WTC11 (cell line): ENCODE measurements around the gene DUSP1. TPM values are rescaled to one million over a fixed set of nuclear protein-coding genes. Genes with fewer than 3 reads are reported as not detected.

Source experiments
- ATAC-seq: fragments of 200-7000 bp; cut with Tn5 transposase; 2 replicates; pipeline ENCODE4 v1.10.0; 2021; ENCODE audit warnings: mild to moderate bottlenecking, moderate library complexity
- CTCF ChIA-PET: fragments of 300-600 bp; sonication (Branson Sonifier 250); formaldehyde crosslinking; loops from one replicate; lab custom pipeline; 2021; ENCODE audit warnings: antibody characterized with exemption; lab: Charles Lee
- POLR2A ChIA-PET: fragments of 350-600 bp; sonication (Branson Sonifier 250); formaldehyde crosslinking; loops from one replicate; lab custom pipeline; 2021; ENCODE audit warnings: antibody characterized with exemption; lab: Charles Lee
- DNase-seq: peaks from one replicate; pipeline ENCODE4 v3.0.0; 2021; ENCODE audit warnings: low spot score
- H3K27ac Mint-ChIP-seq: 2 replicates; pipeline ENCODE4 v1.8.0; 2021; ENCODE audit warnings: mixed read lengths
- H3K27me3 Mint-ChIP-seq: 2 replicates; pipeline ENCODE4 v1.8.0; 2021; ENCODE audit warnings: low read depth, mild to moderate bottlenecking, moderate library complexity, mixed read lengths
- H3K36me3 Mint-ChIP-seq: 2 replicates; pipeline ENCODE4 v1.8.0; 2021; ENCODE audit warnings: mixed read lengths
- H3K4me1 Mint-ChIP-seq: 2 replicates; pipeline ENCODE4 v1.8.0; 2022; ENCODE audit warnings: mixed read lengths
- H3K4me3 Mint-ChIP-seq: 2 replicates; pipeline ENCODE4 v1.8.0; 2021; ENCODE audit warnings: mild to moderate bottlenecking, moderate library complexity, mixed read lengths
- H3K9me3 Mint-ChIP-seq: 2 replicates; pipeline ENCODE4 v1.8.0; 2021; ENCODE audit warnings: mixed read lengths
- JUN ChIP-seq: sonication (generic); formaldehyde crosslinking; IDR thresholded peaks from 2 replicates; pipeline ENCODE4 v1.8.0; 2023; ENCODE audit warnings: mild to moderate bottlenecking, missing genetic modification reagents
- KAT7 ChIP-seq: sonication (generic); formaldehyde crosslinking; IDR thresholded peaks from 2 replicates; pipeline ENCODE4 v1.8.1; 2023; ENCODE audit warnings: missing genetic modification reagents, mild to moderate bottlenecking, borderline replicate concordance
- NR1H2 ChIP-seq: sonication (generic); formaldehyde crosslinking; IDR thresholded peaks from 2 replicates; pipeline ENCODE4 v1.9.0; 2021; ENCODE audit warnings: mild to moderate bottlenecking, moderate library complexity, missing genetic modification reagents
- NR2C2 ChIP-seq: sonication (generic); formaldehyde crosslinking; IDR thresholded peaks from 2 replicates; pipeline ENCODE4 v1.8.0; 2022; ENCODE audit warnings: mild to moderate bottlenecking, missing genetic modification reagents
- ZNF219 ChIP-seq: sonication (generic); formaldehyde crosslinking; IDR thresholded peaks from 2 replicates; pipeline ENCODE4 v1.8.0; 2023; ENCODE audit warnings: missing genetic modification reagents, mild to moderate bottlenecking, borderline replicate concordance
- ZNF232 ChIP-seq: sonication (generic); formaldehyde crosslinking; IDR thresholded peaks from 2 replicates; pipeline ENCODE4 v1.8.0; 2022; ENCODE audit warnings: mild to moderate bottlenecking, missing genetic modification reagents
- ZNF396 ChIP-seq: fragments of 250-450 bp; sonication (Bioruptor Pico); IDR thresholded peaks from 2 replicates; pipeline ENCODE4 v1.8.0; 2021; ENCODE audit warnings: mild to moderate bottlenecking, moderate library complexity, borderline replicate concordance
- ZNF416 ChIP-seq: fragments of 250-450 bp; sonication (Bioruptor Pico); IDR thresholded peaks from 2 replicates; pipeline ENCODE4 v1.9.0; 2021; ENCODE audit warnings: mild to moderate bottlenecking, inconsistent platforms
- total RNA-seq: library from RNA; stranded (reverse); gene quantifications from 3 replicates; pipeline ENCODE4 v1.2.3, GENCODE V29; 2021
- TF ChIP-seq, protein P1 (sequence below): fragments of 250-450 bp; sonication (Bioruptor Pico); conservative IDR thresholded peaks from 2 replicates; pipeline ENCODE4 v1.9.0; 2021; ENCODE audit warnings: mild to moderate bottlenecking
- TF ChIP-seq, protein P2 (sequence below): sonication (generic); formaldehyde crosslinking; conservative IDR thresholded peaks from 2 replicates; pipeline ENCODE4 v1.8.1; 2023; ENCODE audit warnings: mild to moderate bottlenecking, low read depth, missing genetic modification reagents, moderate library complexity
- TF ChIP-seq, protein P3 (sequence below): sonication (generic); formaldehyde crosslinking; IDR thresholded peaks from 2 replicates; pipeline ENCODE4 v1.8.0; 2022; ENCODE audit warnings: mild to moderate bottlenecking, missing genetic modification reagents
- TF ChIP-seq, protein P4 (sequence below): fragments of 250-450 bp; sonication (Bioruptor Pico); IDR thresholded peaks from 2 replicates; pipeline ENCODE4 v1.9.0; 2021; ENCODE audit warnings: mild to moderate bottlenecking, borderline replicate concordance
- TF ChIP-seq, protein P5 (sequence below): sonication (generic); formaldehyde crosslinking; IDR thresholded peaks from 2 replicates; pipeline ENCODE4 v1.8.1; 2023; ENCODE audit warnings: mild to moderate bottlenecking, missing genetic modification reagents, moderate library complexity

DUSP1 gene
- total RNA-seq, 1 experiment from 2014 or later = 9.5 TPM

DNA sequence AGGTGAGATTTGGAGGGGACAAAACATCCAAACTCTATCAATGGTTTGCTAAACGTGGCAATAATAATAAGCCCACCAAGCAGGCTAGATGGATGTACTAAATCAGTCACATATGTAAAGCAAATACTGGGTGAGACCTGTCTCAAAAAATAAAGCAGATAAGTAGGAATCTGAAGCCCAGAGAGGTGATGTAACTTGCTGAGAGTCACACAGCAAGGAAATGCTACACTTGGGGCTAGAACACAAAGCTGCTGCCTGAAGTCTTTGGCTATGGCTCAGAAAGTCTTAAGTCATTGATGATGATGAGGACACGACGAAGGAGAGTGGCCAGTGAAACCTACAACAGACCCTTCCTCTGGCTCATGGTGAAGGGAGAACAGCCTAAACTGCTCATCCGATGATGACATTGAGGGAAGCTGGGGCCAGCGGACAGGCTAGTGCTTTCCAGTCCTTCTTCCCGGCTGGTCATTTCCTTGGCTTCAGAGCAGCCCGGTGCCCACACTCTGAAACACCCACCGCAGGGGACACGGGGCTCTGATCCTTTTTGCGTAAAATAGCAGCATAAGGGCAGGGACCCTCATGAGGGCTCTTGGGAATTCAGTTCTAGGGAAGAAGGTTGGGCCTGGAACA, 14.1 kb downstream of the DUSP1 start:
- TF ChIP-seq NR1H2 (CRISPR knock-in tag) (no peak), ZNF396 (CRISPR knock-in tag) (no peak), KAT7 (no peak), ZNF232 (CRISPR knock-in tag) (no peak), NR2C2 (CRISPR knock-in tag) (no peak), JUN (no peak), ZNF416 (CRISPR knock-in tag) (no peak)
- TF ChIP-seq, protein P1, sequence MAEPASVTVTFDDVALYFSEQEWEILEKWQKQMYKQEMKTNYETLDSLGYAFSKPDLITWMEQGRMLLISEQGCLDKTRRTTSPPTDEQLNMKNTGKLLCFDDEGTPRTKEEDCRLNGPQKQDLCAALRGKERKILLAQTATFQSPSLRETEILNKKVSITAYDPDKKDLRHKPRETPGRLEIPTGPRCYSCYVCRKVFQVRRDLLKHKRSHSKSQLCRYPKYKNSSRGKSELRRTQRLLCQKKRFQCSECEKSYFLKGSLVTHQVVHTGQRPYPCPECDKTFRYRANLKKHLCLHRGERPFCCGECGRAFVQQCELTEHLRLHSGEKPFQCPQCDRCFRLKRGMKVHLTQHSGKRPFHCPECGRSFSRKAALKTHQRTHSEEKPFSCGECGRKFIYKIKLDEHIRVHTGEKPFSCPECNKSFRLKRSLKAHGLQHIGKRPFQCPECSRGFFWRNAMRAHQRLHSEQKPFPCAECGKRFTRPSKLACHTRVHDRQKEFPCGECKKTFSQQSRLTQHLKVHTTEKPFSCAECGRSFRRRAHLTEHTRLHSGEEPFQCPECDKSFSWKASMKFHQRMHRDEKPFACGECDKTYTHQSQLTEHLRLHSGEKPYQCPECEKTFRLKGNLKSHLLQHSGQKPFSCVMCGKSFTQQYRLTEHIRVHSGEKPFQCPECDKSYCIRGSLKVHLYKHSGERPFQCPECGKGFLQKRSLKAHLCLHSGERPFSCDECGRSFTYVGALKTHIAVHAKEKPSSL (CRISPR knock-in tag) = no peak
- TF ChIP-seq, protein P2, sequence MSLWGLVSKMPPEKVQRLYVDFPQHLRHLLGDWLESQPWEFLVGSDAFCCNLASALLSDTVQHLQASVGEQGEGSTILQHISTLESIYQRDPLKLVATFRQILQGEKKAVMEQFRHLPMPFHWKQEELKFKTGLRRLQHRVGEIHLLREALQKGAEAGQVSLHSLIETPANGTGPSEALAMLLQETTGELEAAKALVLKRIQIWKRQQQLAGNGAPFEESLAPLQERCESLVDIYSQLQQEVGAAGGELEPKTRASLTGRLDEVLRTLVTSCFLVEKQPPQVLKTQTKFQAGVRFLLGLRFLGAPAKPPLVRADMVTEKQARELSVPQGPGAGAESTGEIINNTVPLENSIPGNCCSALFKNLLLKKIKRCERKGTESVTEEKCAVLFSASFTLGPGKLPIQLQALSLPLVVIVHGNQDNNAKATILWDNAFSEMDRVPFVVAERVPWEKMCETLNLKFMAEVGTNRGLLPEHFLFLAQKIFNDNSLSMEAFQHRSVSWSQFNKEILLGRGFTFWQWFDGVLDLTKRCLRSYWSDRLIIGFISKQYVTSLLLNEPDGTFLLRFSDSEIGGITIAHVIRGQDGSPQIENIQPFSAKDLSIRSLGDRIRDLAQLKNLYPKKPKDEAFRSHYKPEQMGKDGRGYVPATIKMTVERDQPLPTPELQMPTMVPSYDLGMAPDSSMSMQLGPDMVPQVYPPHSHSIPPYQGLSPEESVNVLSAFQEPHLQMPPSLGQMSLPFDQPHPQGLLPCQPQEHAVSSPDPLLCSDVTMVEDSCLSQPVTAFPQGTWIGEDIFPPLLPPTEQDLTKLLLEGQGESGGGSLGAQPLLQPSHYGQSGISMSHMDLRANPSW (CRISPR knock-in tag) = no peak
- TF ChIP-seq, protein P3, sequence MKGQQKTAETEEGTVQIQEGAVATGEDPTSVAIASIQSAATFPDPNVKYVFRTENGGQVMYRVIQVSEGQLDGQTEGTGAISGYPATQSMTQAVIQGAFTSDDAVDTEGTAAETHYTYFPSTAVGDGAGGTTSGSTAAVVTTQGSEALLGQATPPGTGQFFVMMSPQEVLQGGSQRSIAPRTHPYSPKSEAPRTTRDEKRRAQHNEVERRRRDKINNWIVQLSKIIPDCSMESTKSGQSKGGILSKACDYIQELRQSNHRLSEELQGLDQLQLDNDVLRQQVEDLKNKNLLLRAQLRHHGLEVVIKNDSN (CRISPR knock-in tag) = no peak
- TF ChIP-seq, protein P4, sequence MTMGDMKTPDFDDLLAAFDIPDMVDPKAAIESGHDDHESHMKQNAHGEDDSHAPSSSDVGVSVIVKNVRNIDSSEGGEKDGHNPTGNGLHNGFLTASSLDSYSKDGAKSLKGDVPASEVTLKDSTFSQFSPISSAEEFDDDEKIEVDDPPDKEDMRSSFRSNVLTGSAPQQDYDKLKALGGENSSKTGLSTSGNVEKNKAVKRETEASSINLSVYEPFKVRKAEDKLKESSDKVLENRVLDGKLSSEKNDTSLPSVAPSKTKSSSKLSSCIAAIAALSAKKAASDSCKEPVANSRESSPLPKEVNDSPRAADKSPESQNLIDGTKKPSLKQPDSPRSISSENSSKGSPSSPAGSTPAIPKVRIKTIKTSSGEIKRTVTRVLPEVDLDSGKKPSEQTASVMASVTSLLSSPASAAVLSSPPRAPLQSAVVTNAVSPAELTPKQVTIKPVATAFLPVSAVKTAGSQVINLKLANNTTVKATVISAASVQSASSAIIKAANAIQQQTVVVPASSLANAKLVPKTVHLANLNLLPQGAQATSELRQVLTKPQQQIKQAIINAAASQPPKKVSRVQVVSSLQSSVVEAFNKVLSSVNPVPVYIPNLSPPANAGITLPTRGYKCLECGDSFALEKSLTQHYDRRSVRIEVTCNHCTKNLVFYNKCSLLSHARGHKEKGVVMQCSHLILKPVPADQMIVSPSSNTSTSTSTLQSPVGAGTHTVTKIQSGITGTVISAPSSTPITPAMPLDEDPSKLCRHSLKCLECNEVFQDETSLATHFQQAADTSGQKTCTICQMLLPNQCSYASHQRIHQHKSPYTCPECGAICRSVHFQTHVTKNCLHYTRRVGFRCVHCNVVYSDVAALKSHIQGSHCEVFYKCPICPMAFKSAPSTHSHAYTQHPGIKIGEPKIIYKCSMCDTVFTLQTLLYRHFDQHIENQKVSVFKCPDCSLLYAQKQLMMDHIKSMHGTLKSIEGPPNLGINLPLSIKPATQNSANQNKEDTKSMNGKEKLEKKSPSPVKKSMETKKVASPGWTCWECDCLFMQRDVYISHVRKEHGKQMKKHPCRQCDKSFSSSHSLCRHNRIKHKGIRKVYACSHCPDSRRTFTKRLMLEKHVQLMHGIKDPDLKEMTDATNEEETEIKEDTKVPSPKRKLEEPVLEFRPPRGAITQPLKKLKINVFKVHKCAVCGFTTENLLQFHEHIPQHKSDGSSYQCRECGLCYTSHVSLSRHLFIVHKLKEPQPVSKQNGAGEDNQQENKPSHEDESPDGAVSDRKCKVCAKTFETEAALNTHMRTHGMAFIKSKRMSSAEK (CRISPR knock-in tag) = no peak
- no peak for ATAC-seq
- POLR2A ChIA-PET = no interaction called here

DNA sequence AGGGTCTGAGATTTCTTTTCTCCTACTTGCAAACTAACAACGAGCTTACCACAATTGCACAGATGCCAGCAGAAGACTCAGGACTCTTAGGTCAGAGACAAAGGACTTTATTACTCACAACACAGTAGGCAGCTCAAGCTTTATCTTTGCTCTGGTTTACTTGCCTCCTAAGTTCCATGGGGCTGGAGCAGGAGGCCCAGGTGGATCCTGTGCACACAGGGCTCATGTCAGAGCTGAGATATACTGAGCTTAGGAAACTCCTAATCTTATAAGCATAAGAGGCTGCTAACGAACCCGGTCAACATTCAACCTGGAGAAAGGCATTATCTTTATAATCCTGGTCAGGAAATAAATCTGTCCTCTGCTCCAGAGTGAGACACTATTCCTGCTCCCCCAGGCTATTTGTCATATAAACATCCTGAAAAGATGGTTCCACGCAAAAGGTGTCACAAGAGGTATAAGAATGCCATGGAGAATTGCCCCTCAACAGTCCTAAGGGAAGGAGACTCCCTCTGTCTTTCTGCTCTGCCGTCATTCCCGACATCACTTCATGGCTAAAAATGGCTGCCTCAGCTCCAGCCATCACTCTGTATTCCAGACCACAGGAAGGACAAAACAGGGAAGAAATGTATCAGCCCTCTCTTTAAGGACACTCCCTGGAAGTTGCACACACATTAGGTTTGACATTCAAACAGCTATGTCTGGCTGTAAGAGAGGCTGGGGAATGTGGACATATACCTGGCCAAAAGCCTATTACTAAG, 16.2 kb downstream of the DUSP1 start:
- ChIA-PET POLR2A (interaction anchor here (1.2 kb wide), 1 partner anchor 16 kb away, joined by 4 read pairs; the partner anchor contains the start of gene DUSP1), CTCF (interaction anchor here (1.4 to 2.0 kb wide), 3 partner anchors 17 to 40 kb away, joined by 3 to 7 read pairs (median 4); no protein-coding TSS in a partner anchor)
- H3K4me3 Mint-ChIP-seq = no peak overlapping the region
- H3K27me3 Mint-ChIP-seq = peaks cover 53% of the 10 kb centered on the region
- DNase-seq = no peak
- no peaks in the 10 kb centered on the region for H3K9me3 Mint-ChIP-seq
- no peaks in the 10 kb centered on the region for H3K36me3 Mint-ChIP-seq
- peaks cover 9% of the 10 kb centered on the region for H3K4me1 Mint-ChIP-seq
- TF ChIP-seq, protein P5, sequence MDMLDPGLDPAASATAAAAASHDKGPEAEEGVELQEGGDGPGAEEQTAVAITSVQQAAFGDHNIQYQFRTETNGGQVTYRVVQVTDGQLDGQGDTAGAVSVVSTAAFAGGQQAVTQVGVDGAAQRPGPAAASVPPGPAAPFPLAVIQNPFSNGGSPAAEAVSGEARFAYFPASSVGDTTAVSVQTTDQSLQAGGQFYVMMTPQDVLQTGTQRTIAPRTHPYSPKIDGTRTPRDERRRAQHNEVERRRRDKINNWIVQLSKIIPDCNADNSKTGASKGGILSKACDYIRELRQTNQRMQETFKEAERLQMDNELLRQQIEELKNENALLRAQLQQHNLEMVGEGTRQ (CRISPR knock-in tag) = no peak
- no peak for TF ChIP-seq ZNF219 (CRISPR knock-in tag)
- TF ChIP-seq ZNF232 (CRISPR knock-in tag) = no peak
- H3K27ac Mint-ChIP-seq = no peak overlapping the region
- ATAC-seq = no peak

More for the DNA sequence above, 14.1 kb downstream of the DUSP1 start:
- H3K36me3 Mint-ChIP-seq = no peaks in the 10 kb centered on the region
- H3K4me3 Mint-ChIP-seq = no peak overlapping the region
- peaks cover 9% of the 10 kb centered on the region for H3K4me1 Mint-ChIP-seq
- DNase-seq = no peak
- H3K27me3 Mint-ChIP-seq = peaks cover 39% of the 10 kb centered on the region
- no peaks in the 10 kb centered on the region for H3K9me3 Mint-ChIP-seq
- CTCF ChIA-PET = interaction anchor here (1.0 to 3.0 kb wide), 4 partner anchors 15 to 176 kb away, joined by 3 to 9 read pairs (median 6); no protein-coding TSS in a partner anchor
- H3K27ac Mint-ChIP-seq = no peak overlapping the region
